GM19023 (cell line): Measurements from ENCODE around the gene MLXIPL.
"Not testable (repeated sequence)": the region's sequence is repeated elsewhere in the genome, so short reads cannot be mapped to it uniquely, and the experiment has no call there.

Experiments used
- ATAC-seq: cut with Tn5 transposase; IDR thresholded peaks from one replicate; pipeline ENCODE4 v1.9.1; 2021; ENCODE audit warnings: mild to moderate bottlenecking, moderate library complexity; ENCODE audit not compliant: unreplicated experiment

Gene MLXIPL

GRCh38 chr7:73646785-73647724 lies 22.7 kb upstream of the MLXIPL start:
- no peak for ATAC-seq

DNA sequence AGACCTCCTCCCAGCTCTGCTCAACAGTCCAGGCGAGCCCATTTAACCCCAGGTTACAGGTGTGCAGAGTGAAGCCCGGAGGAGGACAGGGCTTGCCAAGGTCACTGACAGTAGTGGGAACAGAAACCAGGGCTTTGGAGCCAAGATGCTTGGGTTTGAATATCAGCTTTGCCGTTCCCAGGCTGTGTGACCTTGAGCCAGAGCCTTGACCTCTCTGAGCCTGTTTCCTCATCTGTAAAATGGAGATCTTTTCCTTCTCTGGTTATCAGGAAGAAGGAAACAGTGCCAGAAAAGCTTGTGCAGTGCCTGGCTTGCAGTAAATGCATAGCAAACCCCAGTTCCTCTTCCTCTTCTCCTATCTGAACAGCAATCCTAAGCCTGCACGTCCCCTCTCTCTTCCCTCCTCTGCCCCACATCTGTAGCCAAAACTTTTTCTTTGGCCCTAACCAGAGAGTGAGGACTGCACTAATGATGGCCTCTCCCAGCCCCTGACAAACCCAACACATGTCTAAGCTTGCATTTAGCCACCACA lies 21.4 kb upstream of the MLXIPL start:
- ATAC-seq = no peak

DNA sequence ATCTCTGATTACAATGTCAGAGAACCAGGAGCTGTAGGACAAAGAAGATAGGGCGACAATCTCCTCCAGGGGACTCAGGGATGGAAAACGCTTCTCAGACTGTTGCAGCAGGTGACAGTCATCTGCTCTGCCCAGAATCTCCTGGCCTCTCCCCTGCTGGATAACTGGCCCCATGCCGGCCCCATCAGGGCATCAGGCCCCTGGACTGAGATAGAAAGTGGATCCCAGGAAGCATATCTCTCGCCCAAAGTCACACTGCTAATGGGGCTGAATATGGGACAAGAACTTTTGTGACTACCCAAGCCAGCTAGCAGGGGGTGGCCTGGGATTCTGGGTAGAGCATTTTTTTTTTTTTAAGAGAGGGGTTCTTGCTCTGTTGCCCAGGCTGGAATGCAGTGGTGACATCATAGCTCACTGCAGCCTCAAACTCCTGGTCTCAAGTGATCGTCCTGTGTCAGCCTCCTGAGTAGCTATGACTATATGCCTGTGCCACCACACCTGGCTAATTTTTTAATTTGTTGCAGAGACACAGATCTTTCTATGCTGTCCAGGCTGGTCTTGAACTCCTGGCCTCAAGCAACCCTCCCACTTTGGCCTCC lies 20.5 kb upstream of the MLXIPL start:
- no peak for ATAC-seq

DNA sequence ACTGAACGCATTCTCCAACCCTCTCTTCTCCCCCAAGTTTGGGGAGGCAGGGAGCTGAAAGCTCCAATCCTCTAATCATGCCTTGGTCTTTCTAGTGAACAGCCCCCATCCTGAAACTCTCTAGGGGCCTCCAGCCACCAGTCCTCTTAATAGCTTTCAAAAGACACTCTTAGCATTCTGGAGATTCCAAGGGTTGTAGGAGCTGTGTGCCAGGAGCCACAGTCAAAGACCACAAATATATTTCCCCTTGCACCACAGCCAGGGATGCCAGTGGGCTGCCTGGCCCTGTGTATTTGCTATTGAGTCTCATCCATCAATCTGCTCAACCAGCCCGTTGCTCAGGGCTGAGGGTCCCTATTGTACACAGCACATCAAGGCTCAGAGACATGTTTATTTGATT lies 18.5 kb upstream of the MLXIPL start:
- no peak for ATAC-seq

GRCh38 chr7:73638911-73639310 lies 14.6 kb upstream of the MLXIPL start:
- no peak for ATAC-seq

DNA sequence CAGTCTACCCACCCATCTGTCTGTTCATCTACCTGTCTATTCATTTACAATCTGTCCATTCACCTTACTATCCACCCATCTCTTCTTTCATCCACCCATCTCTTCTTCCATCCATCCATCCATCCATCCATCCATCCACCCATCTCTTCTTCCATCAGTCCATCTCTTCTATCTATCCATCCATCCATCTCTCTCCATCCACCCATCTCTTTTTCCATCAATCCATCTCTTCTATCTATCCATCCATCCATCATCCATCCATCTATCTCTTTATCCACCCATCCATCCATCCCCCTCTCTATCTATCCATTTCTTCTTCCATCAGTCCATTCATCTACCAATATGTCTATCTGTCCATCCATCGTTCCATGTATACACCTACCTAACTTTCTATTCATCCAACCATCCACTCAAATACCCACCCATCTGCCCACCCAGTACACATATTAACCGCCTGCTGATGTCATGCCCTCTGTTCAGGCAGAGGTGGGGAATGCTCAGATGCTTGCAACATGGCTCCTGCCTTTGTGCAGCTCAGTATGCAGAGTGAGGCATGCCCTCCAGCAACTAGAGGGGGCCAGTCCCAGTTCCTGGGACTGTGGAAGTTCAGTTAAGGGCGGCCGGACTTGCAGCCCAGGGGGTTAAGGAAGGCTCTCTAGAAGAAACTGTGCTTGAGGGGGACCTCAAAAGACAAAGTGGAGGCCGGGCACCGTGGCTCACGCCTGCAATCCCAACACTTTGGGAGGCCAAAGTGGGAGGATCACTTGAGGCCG lies 11.3 kb upstream of the MLXIPL start:
- ATAC-seq = no peak

- ATAC-seq = no peak
Observed at GRCh38 chr7:73633844-73634243, 9.5 kb upstream of the MLXIPL start.

GRCh38 chr7:73633323-73633722 lies 9.0 kb upstream of the MLXIPL start:
- no peak for ATAC-seq

DNA sequence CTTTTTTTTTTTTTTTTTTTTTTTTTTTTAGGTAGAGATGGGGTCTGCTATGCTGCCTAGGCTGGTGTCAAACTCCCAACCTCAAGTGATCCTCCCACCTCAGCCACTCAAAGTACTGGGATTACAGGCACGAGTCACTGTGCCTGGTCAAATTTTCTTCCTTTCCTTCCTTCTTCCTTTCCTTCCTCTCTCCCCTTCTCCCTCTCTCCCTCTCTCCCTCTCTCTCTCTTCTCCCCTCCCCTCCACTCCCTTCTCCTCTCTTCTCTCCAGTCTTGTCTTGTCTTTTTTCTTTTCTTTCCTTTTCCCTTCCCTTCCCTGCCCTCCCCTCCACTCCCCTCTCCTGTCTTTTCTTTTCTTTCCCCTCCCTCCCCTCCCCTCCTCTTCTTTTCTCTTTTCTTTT lies 7.2 kb upstream of the MLXIPL start:
- no peak for ATAC-seq

DNA sequence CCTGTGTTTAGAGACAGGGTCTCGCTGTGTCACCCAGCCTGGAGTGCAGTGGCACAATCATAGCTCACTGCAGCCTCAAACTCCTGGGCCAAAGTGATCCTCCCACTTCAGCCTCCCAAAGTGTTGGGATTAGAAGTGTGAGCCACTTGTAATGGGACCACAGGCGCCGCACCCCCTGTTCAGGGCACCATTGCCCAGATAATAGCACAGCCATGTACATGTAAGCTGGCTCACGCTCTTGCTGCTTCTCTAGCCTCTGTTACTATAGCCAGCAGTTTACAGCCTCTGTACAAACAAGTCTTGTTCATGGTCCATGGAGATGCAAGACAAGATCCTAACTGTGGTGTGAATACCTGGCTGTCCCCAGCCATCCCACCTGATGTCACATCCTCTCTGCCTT lies 4.2 kb upstream of the MLXIPL start:
- no peak for ATAC-seq

DNA sequence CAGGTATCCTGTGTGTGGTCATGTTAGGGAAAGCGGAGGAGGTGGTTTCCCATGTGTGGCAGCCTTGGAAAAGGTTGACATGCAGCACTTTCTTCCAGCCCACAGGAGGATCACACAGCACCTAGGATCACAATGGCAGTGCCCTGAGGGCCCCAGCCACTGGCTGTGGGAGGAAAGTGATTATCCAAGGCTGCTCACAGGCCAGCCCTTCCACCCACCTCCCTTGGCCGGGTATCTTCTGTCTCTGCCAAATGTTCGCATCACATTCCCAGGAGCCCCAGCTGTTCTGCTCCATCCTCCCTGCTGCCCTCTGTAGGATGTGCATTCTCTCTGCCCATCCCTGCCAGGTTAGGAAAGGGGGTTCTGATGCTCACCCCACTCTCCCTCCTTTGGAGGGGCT lies 2.5 kb upstream of the MLXIPL start:
- ATAC-seq = no peak

- ATAC-seq = no peak
Observed at GRCh38 chr7:73625276-73625675, 954 bp upstream of the MLXIPL start.

DNA sequence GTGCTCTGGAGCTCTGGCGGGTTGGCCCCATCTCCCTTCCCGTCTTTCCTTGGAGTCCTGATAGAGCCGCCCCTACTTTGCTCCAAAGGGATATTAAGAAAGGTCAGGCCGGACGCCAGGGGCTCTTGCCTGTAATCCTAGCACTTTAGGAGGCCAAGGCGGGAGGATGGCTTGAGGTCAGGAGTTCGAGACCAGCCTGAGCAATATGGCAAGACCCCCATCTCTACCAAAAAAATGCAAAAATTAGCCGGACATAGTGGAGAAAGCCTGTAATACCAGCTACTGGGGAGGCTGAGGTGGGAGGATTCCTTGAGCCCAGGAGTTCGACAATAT lies 313 bp upstream of the MLXIPL start:
- ATAC-seq = no peak

DNA sequence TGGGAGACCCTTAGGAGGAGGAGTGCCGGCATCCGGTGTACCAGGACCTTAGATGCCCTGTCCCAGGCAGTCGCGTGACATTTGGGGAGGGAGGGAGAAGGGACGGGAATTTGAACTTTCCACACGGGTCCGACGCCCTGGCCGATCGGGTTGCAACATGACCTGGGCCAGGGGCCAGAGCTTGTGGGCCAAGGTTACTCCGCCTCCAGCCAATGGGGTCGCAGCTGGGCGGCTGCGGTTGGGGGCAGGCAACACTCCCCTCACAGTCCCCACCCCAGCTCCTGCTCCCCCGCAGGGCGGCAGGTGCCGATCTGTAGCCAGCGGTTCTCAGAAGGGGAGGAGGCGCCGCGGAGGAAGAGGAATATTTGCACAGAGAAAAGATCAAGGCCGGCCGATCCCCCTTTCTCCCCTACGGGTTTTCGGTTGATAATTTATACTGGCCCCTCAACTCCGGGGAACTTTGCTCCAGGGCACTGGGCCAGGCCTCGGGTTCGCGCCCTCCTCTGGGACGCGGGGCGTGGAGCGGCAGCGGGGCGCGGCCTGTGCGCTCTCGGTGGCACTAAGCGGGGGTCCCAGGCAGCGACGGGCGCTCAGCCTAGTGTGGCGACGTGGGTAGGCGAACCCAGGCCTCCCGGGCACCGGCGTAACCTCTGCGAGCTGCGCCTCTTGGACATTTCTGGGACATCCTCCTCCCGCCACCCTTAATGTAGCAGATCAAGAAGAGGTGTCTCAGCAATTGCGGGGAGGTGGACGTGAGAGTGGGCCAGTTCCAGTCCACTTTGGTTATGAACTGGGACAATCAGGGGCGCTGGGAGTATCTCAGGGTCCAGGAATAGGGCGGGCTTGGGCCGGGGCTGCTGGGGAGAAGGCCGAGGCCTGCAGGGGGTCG lies 1.2 kb downstream of the MLXIPL start:
- no peak for ATAC-seq

- no peak for ATAC-seq
Observed at GRCh38 chr7:73622527-73622908, 1.8 kb downstream of the MLXIPL start.

GRCh38 chr7:73621168-73622063 lies 2.9 kb downstream of the MLXIPL start:
- ATAC-seq = no peak

- ATAC-seq = not testable (repeated sequence)
Observed at GRCh38 chr7:73619394-73619793, 4.9 kb downstream of the MLXIPL start.

GRCh38 chr7:73618538-73618937 lies 5.8 kb downstream of the MLXIPL start:
- ATAC-seq = no peak

DNA sequence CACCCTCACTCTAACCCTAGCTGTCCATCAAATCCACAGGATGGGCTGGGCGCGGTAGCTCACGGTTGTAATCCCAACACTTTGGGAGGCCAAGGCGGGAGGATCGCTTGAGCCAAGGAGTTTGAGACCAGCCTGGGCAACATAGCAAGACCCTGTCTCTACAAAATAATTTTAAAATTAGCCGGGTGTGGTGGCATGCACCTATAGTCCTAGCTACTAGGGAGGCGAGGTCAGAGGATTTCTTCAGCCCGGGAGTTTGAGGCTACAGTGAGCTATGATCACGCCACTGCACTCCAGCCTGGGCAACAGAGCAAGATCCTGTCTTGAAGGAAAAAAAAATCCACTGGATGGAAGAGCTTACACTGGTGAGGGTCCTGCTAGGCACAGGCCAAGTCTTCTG lies 6.8 kb downstream of the MLXIPL start:
- ATAC-seq = not testable (repeated sequence)

DNA sequence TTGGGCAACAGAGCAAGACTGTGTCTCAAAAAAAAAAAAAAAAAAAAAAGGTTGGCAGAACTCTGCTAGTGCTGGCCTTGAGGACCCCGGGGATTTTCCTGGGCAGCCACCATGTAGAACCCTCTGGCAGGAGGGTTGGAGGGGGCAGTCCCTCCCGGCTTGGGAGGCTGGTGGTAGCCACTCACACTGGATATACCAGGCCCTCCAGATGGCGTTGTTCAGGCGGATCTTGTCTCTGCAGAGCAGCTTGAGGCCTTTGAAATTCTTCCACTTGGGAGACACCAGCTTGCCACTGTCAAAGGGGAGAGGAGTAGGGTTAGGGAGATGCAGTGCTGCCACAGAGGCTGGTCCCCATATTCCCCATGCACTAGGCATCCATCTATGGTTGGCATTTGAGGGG lies 8.4 kb downstream of the MLXIPL start:
- no peak for ATAC-seq
